Bronchial epithelial cell (primary cell): ENCODE measurements around the gene KMO. TPM values are rescaled to one million over a fixed set of nuclear protein-coding genes. Genes with fewer than 3 reads are reported as not detected.

Source experiments
- DNase-seq: peaks from one replicate; pipeline ENCODE4 v3.0.0-alpha.2; 2010; ENCODE audit warnings: low read depth
- FAIRE-seq: peaks from 2 replicates; lab custom pipeline; 2011; peaks lifted over from hg19 to GRCh38; lab: Jason Lieb, UNC
- H3K27me3 ChIP-seq: 2 replicates; pipeline ENCODE4 v1.5.1; 2011; ENCODE audit warnings: low read length; ENCODE audit not compliant: control insufficient read depth, insufficient read depth
- H3K36me3 ChIP-seq: 2 replicates; pipeline ENCODE4 v1.5.1; 2011; ENCODE audit warnings: low read length; ENCODE audit not compliant: control insufficient read depth, insufficient read depth
- H3K4me3 ChIP-seq: 2 replicates; pipeline ENCODE4 v1.5.1; 2011; ENCODE audit warnings: mild to moderate bottlenecking, low read depth, low read length, control low read depth
- CTCF ChIP-seq: IDR thresholded peaks from 2 replicates; pipeline ENCODE4 v1.5.1; 2011; ENCODE audit warnings: mild to moderate bottlenecking, moderate library complexity, low read length, control low read depth, inconsistent platforms; ENCODE audit not compliant: insufficient read depth, severe bottlenecking
- total RNA-seq: library from RNA; depleted of rRNA; stranded (reverse); fragments of >200 nt; gene quantifications from 2 replicates; pipeline ENCODE4 v1.2.1, GENCODE V29; 2014

Gene KMO
- total RNA-seq, 1 donor from 2014 or later: not detected

GRCh38 chr1:241624935-241625334 lies 92.8 kb downstream of the KMO start:
- H3K4me3 ChIP-seq: no peak overlapping the region
- FAIRE-seq (no peak), DNase-seq (no peak)
- TF ChIP-seq CTCF: no peak
- peaks cover 1% of the 10 kb centered on the region for H3K36me3 ChIP-seq
- H3K27me3 ChIP-seq: no peaks in the 10 kb centered on the region

DNA sequence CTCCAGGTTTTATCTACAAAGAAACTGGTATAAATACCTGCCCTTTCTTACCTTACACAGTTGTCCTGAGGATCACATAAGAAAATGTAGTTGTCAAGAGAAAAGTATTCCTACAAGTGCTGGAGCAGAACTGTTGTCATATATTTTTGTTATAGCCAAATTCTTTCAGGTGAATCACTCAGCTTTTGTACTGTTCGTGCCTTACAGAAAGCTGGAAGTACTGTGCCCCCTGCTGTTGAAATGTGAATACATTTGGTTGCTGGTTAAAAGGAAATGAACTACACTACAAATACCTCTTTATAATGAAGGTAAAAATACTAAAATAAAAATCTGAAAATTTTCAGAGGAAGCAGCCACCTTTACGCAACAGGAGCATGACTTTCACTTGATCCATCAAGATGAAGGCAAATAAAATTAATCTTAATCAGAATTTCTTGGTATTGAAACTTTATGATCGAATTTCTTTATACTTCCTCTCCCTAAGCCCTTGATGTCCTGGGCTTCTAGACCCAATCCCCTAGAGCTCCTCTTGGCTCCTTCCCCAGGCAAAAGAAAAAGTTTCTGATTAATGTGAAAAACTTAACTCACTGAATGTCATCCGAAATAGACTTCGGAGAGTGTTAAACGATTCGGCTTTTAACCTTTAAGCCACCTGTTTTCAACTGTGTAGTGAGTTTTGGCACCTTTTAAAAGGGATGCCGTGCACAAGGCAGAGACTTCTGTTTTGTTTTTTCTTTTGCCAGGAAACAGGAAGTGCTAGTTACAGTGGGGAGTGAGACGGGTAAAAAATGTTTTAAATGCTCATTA lies 95.5 kb downstream of the KMO start:
- H3K4me3 ChIP-seq: no peak overlapping the region
- FAIRE-seq (no peak), DNase-seq (peak; percentile 79)

DNA sequence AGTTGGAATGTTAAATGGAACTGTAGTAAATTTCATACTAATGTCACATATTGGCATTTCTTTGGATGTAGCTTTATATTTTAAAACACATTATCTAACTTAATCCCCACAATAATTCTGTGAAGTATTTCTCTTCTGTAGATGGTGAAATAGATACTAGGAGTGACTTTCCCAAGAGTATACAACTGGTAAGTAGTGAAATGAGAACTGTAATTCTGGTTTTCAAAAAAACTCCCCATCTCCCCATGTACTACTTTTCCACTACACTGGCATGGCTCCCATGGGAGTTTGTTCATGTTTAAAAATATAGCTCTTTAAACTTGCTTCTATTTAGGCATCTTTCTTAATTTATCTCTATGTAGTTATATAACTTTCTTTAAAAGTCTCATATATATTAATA lies 97.8 kb downstream of the KMO start:
- Histone ChIP-seq H3K27me3 (no peaks in the 10 kb centered on the region), H3K4me3 (no peak overlapping the region), H3K36me3 (peaks cover 1% of the 10 kb centered on the region)
- DNase-seq (no peak), FAIRE-seq (no peak)
- no peak for TF ChIP-seq CTCF

More for the DNA sequence above, 95.5 kb downstream of the KMO start:
- H3K27me3 ChIP-seq: no peaks in the 10 kb centered on the region
- peaks cover 1% of the 10 kb centered on the region for H3K36me3 ChIP-seq
- TF ChIP-seq CTCF: peak; percentile 44

DNA sequence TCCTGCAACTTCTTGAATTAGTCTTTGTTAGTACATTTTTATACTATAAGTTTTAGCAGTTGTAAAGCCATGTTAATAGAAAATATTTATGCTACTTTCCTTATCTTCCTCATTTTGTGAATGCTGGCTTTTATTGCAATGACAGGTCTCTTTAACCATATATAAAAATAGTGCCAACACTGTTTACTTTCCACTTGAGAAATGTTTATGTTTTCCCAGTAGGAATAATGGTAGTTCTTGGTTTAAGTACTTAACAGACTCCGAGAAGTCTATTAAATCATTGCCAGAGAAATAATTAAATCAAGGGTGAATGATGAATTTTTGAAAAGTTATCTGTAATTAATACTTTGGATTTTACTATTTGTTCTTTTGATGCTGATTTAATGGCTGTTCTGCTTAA lies 98.3 kb downstream of the KMO start:
- peaks cover 3% of the 10 kb centered on the region for H3K36me3 ChIP-seq
- FAIRE-seq (no peak), DNase-seq (no peak)
- no peaks in the 10 kb centered on the region for H3K27me3 ChIP-seq
- TF ChIP-seq CTCF: no peak
- no peak overlapping the region for H3K4me3 ChIP-seq

DNA sequence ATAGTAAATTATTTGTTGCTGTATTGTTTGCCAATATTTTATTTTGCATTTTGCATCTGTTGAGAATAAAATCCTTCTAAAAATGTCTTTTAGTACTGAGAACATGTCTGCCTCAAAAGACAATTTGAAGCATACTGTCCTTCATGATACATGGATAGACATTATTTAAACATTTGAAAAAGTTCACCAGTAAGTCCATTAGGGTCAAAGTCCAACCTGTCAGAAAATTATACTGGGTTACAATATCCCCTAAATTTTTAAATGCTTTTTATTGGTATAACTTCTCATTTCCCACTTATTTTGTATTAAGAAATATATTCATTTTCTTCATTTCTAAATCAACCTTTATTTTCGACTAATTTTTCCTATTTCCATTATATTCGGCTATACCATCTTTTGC lies 98.7 kb downstream of the KMO start:
- no peak for DNase-seq
- no peaks in the 10 kb centered on the region for H3K27me3 ChIP-seq
- peaks cover 2% of the 10 kb centered on the region for H3K36me3 ChIP-seq
- H3K4me3 ChIP-seq: no peak overlapping the region
- FAIRE-seq: no peak
- TF ChIP-seq CTCF: no peak
